Activated naive CD4-positive, alpha-beta T cell treated with anti-CD3 and anti-CD28 coated beads, Interleukin-2, amount 50 U/mL, for 24 hours (primary cell): Measurements from ENCODE around the gene C2CD3.

Experiments
- H3K27ac Mint-ChIP-seq: one replicate; pipeline ENCODE4 v1.8.0; 2021; ENCODE audit warnings: mild to moderate bottlenecking, mixed read lengths
- H3K27me3 Mint-ChIP-seq: one replicate; pipeline ENCODE4 v1.8.0; 2021; ENCODE audit warnings: mixed read lengths
- H3K36me3 Mint-ChIP-seq: one replicate; pipeline ENCODE4 v1.8.0; 2021; ENCODE audit warnings: mixed read lengths
- H3K4me1 Mint-ChIP-seq: one replicate; pipeline ENCODE4 v1.8.0; 2021; ENCODE audit warnings: mixed read lengths
- H3K4me3 Mint-ChIP-seq: one replicate; pipeline ENCODE4 v1.8.0; 2021; ENCODE audit warnings: mild to moderate bottlenecking, mixed read lengths
- H3K9me3 Mint-ChIP-seq: one replicate; pipeline ENCODE4 v1.8.0; 2021; ENCODE audit warnings: mixed read lengths

C2CD3 gene

GRCh38 chr11:73982990-73983740 lies 187.6 kb downstream of the C2CD3 start:
- H3K36me3 Mint-ChIP-seq = peaks cover 4% of the 10 kb centered on the region
- H3K4me1 Mint-ChIP-seq = peaks cover 61% of the 10 kb centered on the region

GRCh38 chr11:73982595-73982989 lies 188.2 kb downstream of the C2CD3 start, which contains the start of gene UCP2:
UCP2 (minus strand) TSS chr11:73982843; CDS start chr11:73978378, 4,465 bp downstream.
- peaks cover 5% of the 10 kb centered on the region for H3K36me3 Mint-ChIP-seq
- no peaks in the 10 kb centered on the region for H3K27me3 Mint-ChIP-seq
- H3K9me3 Mint-ChIP-seq = no peaks in the 10 kb centered on the region
- H3K4me1 Mint-ChIP-seq = peaks cover 64% of the 10 kb centered on the region
- H3K4me3 Mint-ChIP-seq = peak within 1 kb of the TSS; percentile 100
- peak within 1 kb of the TSS; percentile 100 for H3K27ac Mint-ChIP-seq

More at GRCh38 chr11:73982990-73983740, 187.6 kb downstream of the C2CD3 start:
- Mint-ChIP-seq H3K27me3 (no peaks in the 10 kb centered on the region), H3K27ac (peak overlapping the region; percentile 100), H3K4me3 (peak overlapping the region; percentile 100), H3K9me3 (no peaks in the 10 kb centered on the region)

GRCh38 chr11:73981051-73981805 lies 189.6 kb downstream of the C2CD3 start:
- Mint-ChIP-seq H3K36me3 (peaks cover 14% of the 10 kb centered on the region), H3K4me1 (peaks cover 78% of the 10 kb centered on the region), H3K9me3 (no peaks in the 10 kb centered on the region), H3K4me3 (peak overlapping the region; percentile 100), H3K27ac (peak overlapping the region; percentile 99), H3K27me3 (no peaks in the 10 kb centered on the region)

GRCh38 chr11:73980001-73980961 lies 190.5 kb downstream of the C2CD3 start:
- Mint-ChIP-seq H3K4me1 (peaks cover 83% of the 10 kb centered on the region), H3K4me3 (peak overlapping the region; percentile 100), H3K27ac (peak overlapping the region; percentile 99), H3K9me3 (no peaks in the 10 kb centered on the region), H3K36me3 (peaks cover 18% of the 10 kb centered on the region), H3K27me3 (no peaks in the 10 kb centered on the region)

DNA sequence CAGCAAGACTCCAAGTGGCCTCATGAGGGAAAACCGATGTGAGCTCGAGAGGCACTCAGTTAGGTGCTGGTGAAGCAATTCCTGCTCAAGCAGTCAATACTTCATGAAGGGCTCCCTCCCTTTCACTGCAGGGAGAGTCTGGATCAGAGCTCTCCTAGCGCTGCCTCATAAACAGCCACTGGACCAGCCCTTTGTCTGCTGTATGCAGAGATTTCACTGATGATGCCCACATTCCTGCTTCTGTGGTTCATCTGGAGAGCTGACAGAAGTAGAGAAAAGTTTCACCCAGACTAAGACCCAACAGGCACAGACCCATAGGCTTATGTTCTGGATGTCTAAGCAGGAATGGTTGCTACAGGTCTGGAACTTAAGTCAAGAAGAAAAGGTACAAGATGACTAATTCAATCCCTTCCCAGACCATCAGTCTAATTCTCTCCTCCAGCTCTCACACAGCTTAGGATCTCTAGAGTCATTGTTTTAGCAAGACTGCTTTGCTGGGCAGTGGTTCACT lies 192.2 kb downstream of the C2CD3 start:
- Mint-ChIP-seq H3K36me3 (peaks cover 27% of the 10 kb centered on the region), H3K4me1 (peaks cover 86% of the 10 kb centered on the region), H3K9me3 (no peaks in the 10 kb centered on the region), H3K4me3 (peak overlapping the region; percentile 81), H3K27ac (peak overlapping the region; percentile 99), H3K27me3 (no peaks in the 10 kb centered on the region)

DNA sequence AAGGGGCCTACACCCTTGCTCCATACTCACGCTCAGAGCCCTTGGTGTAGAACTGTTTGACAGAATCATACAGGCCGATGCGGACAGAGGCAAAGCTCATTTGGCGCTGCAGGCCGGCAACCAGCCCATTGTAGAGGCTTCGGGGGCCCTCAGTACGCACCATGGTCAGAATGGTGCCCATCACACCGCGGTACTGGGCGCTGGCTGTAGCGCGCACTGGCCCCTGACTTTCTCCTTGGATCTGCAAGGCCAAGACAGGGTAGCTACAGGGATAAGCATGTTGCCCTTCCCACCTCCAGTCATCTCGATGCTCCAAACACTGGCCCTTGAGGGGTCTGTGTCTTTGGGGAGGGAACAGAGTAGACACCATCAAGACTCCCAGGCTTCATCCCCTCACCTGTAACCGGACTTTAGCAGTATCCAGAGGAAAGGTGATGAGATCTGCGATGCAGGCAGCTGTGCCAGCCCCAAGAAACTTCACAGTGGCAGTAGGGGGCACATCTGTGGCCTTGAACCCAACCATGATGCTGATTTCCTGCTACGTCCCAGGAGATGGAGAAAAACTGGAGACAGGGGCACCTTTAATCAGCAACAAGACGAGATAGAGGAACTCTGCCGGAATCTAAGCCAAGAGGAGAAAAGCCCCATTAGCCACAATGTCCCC lies 192.8 kb downstream of the C2CD3 start:
- H3K4me1 Mint-ChIP-seq = peaks cover 89% of the 10 kb centered on the region
- H3K4me3 Mint-ChIP-seq = peak overlapping the region; percentile 81
- H3K27ac Mint-ChIP-seq = peak overlapping the region; percentile 99
- H3K36me3 Mint-ChIP-seq = peaks cover 26% of the 10 kb centered on the region
- no peaks in the 10 kb centered on the region for H3K27me3 Mint-ChIP-seq
- H3K9me3 Mint-ChIP-seq = no peaks in the 10 kb centered on the region

GRCh38 chr11:73976451-73977151 lies 194.2 kb downstream of the C2CD3 start:
- H3K4me3 Mint-ChIP-seq = peak overlapping the region; percentile 11
- H3K36me3 Mint-ChIP-seq = peaks cover 25% of the 10 kb centered on the region
- H3K27ac Mint-ChIP-seq = peak overlapping the region; percentile 95

DNA sequence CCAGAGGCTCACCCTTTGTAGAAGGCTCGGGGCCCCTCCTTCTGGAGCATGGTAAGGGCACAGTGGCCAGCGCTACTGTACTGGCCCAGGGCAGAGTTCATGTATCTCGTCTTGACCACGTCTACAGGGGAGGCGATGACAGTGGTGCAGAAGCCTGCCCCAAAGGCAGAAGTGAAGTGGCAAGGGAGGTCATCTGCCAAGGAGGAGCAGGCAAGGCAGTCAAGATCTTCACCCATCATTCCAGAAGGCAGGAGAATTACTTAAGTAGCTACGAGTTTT lies 195.4 kb downstream of the C2CD3 start:
- Mint-ChIP-seq H3K36me3 (peaks cover 25% of the 10 kb centered on the region), H3K27ac (peak overlapping the region; percentile 87), H3K27me3 (no peaks in the 10 kb centered on the region), H3K4me1 (peaks cover 97% of the 10 kb centered on the region), H3K4me3 (peak overlapping the region; percentile 37), H3K9me3 (no peaks in the 10 kb centered on the region)

More at GRCh38 chr11:73976451-73977151, 194.2 kb downstream of the C2CD3 start:
- Mint-ChIP-seq H3K27me3 (no peaks in the 10 kb centered on the region), H3K4me1 (peaks cover 97% of the 10 kb centered on the region), H3K9me3 (no peaks in the 10 kb centered on the region)

- H3K27me3 Mint-ChIP-seq = no peaks in the 10 kb centered on the region
- H3K9me3 Mint-ChIP-seq = no peaks in the 10 kb centered on the region
- peaks cover 97% of the 10 kb centered on the region for H3K4me1 Mint-ChIP-seq
- peak overlapping the region; percentile 87 for H3K27ac Mint-ChIP-seq
- H3K4me3 Mint-ChIP-seq = peak overlapping the region; percentile 8
- peaks cover 25% of the 10 kb centered on the region for H3K36me3 Mint-ChIP-seq
These were observed 196.0 kb downstream of the C2CD3 start for GRCh38 chr11:73974604-73975478.

DNA sequence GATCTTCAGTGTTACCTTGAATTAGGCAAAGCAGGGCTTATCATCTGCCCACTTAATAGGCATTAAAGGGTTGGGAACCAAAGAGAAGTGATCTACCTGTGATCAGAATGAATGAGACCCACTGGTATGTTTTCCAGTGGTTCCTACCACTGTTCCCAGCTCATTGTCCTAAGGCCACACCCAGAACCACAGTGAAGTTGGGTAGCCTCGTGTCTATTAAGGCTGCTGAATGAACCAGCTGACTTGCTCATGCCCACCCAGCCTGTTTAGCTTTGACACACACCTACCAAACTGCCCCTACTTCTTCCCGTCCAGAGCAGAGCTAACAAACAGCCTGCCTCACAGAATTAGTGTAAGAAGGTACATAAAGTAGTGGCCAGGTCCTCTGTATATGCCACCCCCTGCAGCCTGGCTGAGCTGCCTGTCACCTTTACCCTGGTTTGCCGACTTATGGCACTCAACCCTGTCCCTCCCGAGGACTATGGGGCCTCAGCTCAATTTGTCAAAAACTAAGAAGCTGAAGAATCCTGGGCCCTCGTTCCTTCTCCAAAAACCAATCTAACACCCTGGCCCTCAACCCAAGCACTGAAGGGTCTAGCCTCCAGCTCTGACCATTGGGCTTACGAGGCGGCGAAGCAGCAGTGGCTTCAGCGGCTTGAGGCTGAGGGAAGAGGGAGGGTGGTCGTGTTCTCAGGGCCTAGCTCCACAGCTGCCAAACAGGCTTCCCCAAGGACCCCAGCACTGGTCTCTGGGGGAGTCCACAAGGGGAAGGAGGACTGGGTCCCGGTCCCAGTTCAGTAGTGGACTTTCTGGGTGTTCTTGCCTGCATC lies 198.0 kb downstream of the C2CD3 start:
- Mint-ChIP-seq H3K9me3 (no peaks in the 10 kb centered on the region), H3K27me3 (no peaks in the 10 kb centered on the region), H3K4me1 (peaks cover 98% of the 10 kb centered on the region), H3K4me3 (no peak overlapping the region), H3K36me3 (peaks cover 22% of the 10 kb centered on the region), H3K27ac (peak overlapping the region; percentile 87)

- H3K27me3 Mint-ChIP-seq = no peaks in the 10 kb centered on the region
- H3K4me3 Mint-ChIP-seq = no peak overlapping the region
- peaks cover 98% of the 10 kb centered on the region for H3K4me1 Mint-ChIP-seq
- H3K9me3 Mint-ChIP-seq = no peaks in the 10 kb centered on the region
- peak overlapping the region; percentile 87 for H3K27ac Mint-ChIP-seq
- H3K36me3 Mint-ChIP-seq = peaks cover 19% of the 10 kb centered on the region
These were observed 198.6 kb downstream of the C2CD3 start for GRCh38 chr11:73972187-73972586.

DNA sequence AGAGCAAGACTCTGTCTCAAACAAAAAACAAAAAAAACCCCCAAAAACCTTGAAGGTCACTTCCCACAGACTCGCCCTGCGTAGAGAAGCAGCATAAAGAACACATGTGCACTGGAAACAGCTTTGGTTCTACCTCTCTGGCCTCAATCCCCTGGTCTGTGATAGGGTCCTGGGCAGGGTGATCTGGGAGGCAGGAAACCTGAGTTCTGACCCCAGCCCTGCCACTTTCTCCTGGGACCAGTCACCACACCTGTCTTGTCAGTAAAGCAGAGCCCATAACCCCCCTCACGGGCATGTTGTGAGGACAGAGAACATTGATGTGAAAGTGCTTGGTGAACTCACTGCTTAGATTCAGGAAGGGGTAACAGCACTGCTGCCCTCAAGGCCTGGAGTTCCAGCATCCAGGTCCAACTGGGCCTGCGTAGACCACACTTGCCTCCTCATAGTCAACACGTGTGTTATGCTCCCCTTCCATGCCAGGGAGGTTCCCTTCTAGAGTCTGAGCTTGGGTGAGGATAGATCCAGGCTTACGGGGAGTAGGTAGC lies 199.6 kb downstream of the C2CD3 start:
- H3K27me3 Mint-ChIP-seq = no peaks in the 10 kb centered on the region

More for the DNA sequence above, 199.6 kb downstream of the C2CD3 start:
- Mint-ChIP-seq H3K36me3 (peaks cover 13% of the 10 kb centered on the region), H3K27ac (peak overlapping the region; percentile 80), H3K4me3 (no peak overlapping the region), H3K9me3 (no peaks in the 10 kb centered on the region), H3K4me1 (peaks cover 89% of the 10 kb centered on the region)
